ENCODE data around the gene HAO2.

Gene HAO2

DNA sequence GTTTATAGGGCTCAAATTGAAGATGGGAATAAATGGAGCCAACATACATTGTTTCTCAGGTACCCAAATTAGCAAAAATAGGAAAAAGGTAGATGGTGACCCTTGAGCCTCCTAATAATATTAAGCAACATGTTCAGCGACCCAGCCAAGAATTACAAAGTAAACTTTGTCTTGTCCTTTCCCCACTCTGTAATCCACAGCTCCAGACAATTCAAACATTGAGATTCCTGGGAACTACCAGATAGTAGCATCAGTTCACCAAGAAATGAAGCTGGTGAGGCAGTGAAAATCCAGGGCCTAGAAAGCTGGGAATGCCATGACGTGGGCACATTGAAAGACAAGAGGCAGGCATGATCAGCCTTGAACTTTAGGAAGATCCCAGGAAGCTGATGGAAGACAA, 11.7 kb downstream of the HAO2 start:
- DNase-seq (ENCODE audit: low read depth in 2 of 2), result no peak

DNA sequence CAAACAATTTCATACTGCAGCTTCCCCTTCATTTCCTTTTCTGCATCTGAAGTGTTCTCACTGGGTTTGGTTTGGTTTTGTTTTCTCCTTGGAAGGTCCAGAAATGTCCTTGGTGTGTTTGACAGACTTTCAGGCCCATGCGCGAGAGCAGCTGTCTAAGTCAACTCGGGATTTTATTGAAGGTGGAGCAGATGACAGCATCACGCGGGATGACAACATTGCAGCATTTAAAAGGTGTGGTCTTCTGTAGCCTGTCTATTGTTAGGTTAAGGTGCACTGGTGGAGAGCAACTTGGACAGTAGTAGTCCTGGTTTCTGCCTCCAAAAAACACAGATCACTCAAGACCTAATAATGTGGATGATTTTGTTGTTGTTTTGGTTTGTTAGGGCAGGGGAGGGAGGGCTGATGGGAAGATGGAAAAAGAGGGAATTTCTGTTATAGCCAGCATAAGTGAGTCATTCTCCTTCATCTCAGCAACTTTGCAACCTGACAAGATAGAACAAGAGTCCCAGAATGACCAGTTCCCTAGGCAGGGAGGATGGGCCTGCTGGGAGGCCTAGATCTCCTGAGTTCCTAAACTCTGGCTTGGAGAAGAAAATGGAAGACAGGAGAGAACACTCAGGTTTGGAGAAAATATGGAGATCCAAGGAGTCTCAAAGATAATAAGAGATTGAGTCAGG, 12.5 kb downstream of the HAO2 start:
- no peak for DNase-seq (ENCODE audit: low read depth in 2 of 2)

DNA sequence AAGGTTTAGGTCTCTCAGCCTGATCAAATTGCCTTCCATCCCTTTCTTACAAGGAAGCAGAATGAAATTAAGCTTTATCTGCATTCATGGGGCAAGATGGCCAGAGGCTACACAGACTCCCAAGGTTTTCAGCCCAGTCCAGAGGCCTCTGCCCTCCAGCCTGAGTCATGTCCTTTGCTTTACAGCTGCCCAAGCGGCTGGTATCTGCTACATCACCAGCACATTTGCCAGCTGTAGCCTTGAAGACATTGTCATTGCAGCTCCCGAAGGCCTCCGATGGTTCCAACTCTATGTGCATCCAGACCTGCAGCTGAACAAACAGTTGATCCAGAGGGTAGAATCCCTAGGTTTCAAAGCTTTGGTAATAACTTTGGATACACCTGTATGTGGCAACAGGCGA, 16.0 kb downstream of the HAO2 start:
- no peak for DNase-seq (ENCODE audit: low read depth in 2 of 2)

DNA sequence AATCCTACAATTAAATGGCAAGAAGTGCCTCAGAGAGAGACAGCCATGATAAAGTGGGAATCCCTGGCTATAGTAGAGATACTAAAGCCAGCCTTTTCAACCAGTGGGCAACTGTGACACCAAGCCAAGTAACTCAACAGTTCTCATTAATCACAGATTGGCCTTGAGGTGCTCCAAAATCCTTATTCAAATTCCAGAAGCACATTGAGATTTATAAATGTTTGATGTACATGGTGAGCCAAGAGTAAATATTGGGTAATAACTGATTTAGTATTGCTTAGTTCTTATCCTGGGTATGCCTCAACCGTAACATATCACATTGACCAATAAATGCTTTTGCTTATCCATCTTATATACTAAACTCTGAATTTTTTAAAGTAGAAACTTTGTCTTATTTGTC, 17.1 kb downstream of the HAO2 start:
- DNase-seq (ENCODE audit: low read depth in 2 of 2), result no peak

DNA sequence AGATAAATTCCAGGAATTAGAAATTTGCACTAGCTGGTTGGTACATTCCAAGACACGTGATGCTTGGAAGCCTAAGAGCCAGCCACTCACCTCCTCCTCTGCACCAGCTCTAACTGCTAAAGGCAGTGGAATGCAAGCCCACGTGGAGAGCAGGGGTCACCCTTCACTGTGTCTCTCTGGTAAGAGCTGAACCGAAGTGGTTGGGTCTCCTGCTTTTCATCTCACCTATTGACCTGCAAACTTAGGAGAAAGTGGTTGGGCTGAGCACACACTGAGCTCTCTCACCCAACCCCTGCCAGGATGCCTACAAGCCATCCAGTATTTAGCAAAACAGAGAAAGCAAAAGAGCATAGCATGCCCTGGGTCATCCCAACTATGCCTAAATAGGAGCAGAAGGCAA, 19.3 kb downstream of the HAO2 start:
- no peak for DNase-seq (ENCODE audit: low read depth in 2 of 2)

DNA sequence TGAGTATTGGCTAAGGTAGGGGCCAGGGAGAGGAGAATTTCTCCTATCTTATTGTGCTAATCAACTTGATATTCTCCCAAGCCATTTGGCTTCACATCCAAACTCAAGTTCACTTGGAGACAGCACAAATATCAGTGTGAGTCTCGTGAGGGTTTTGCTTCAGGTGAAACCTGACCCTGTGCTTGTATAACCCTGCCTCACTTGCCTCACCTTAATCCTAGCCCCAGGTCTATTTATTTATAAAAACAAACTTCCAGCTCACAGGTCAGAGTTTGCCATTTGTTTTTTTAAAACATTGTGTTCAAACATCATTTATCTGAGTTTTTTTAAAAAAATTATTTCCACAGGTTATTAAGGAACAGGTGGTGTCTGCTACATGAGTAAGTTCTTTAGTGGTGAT, 19.9 kb downstream of the HAO2 start:
- no peak for DNase-seq (ENCODE audit: low read depth in 2 of 2)

DNA sequence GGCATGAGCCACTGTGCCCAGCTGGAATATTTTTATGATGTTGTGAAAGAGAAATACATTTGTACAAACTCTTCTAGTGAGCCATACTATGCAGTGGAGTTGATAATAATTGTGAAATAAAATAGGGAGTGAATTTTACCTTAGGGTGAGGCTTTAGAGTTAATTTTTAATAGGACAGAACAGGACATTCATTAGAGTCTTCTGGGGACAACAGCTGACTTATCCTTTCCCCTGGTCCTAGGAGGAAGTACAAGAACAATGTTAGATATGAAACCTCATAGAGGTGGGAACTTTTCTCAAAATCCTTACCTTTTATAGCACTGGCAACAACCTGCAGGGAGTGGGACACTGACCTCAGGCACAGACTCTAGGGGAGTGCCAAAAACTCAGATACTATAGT, 21.9 kb downstream of the HAO2 start:
- no peak for DNase-seq (ENCODE audit: low read depth in 2 of 2)

DNA sequence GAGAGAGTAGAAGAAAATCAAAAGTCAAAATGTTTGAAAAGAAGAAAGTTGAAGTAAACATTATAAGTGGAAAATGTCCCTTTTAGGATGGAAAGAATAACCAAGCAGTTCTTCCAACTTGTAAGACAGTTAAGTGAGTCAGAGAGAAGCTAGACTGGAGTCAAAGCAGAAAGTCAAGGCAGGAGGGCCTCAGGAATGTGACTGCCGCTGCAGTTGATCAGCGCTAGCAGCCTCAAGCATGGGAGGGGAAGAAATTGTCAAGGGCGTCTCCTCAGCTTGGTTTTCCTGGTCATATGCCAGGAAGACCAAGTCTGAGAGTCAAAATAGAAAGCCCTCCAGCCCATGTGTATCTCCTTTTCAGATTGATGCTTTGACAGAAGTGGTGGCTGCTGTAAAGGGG, 23.2 kb downstream of the HAO2 start:
- no peak for DNase-seq (ENCODE audit: low read depth in 2 of 2)

DNA sequence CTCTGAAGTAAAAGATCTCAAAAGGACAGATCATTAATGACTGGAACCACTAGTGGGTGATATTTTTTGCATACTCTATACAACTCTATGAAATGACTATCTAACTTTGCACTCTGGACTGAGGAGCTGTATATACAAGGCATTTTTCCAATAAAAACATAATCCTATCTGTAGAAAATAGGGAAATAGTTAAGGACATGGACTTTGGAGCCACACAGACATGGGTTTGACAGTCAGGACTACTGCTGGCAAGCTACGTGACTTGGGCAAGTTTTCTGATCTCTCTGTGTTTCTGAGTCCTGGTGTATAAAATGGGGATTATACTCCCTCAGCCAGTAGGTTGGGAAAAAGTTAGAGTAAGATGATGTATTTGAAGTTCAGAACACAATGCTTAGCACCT, 25.5 kb downstream of the HAO2 start:
- DNase-seq (ENCODE audit: low read depth in 2 of 2), result no peak

DNA sequence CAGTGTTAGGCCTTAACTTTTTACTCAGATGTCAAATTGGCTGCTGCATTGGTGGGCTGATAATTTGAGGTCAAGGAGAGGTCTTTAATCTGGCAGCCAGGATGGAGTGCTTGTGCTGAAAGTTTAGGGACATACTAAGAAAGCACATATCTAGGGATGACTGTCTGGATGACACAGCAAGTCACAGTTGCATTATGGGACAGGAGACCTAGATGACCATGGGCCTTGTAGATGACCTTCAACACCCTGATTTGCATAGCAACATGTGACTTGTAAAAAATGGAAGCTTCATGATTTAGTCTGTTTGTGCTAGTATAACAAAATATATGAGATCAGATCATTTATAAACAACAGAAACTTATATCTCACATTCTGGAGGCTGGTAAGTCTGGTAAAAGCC, 28.4 kb downstream of the HAO2 start:
- DNase-seq (ENCODE audit: low read depth in 2 of 2), result no peak

DNA sequence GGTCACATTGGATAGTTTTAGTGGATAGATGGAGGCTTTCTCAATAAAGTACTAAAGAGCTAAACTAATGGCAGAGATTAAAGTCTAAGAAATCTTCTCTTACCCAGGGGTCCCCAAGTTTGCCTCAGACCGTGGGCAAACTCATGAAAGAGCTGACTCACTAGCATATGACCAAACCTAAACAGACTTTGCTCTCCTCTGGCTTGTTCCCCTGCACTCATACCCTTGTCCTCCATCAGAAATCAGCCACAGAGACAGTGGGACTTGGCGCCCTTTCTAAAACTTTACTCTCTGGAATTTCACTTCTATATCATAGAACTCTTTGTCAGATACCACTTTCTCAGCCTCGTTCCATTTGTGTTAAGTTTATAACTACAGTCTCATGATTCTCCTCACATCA, 29.4 kb downstream of the HAO2 start:
- DNase-seq (ENCODE audit: low read depth in 2 of 2), result no peak

DNA sequence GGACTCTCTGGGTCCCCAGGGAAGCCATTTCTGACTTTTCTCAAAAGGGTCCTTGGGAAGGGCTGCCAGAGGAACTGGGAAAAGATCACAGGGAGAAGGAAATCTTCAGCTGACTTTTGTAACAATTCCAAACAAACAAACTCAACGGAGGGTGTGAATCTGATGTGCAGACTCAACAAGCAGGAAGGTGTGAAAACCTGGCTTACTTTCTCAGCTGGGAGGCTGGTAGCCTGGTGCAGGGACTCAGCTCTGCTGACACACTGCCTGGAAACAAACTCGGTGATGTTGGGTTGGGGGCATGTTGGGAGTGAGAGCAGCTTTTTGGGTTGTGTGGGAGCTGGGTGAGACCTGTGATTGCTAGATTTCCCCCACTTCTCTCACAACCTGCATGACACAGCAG, 36.2 kb downstream of the HAO2 start:
- no peak for DNase-seq (ENCODE audit: low read depth in 2 of 2)

DNA sequence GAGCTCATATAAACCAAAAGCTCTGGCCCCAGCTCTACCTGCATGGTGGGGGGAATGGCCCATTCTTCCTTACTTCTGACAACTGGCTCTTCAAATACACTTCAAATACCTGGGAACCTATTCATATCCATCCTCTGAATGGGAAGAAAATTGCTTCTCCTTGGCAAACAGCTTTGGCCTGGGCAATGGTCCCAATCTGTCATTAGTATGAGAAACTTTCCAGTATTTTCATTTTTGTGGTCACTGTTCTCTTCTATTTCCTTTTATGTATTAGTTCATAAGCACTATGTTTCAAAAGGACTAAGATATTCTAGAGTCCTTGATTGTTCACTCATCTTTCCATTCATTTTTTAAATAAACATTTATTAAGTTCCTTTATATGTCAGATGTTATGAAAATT, 41.1 kb downstream of the HAO2 start:
- DNase-seq (ENCODE audit: low read depth in 2 of 2), result no peak

DNA sequence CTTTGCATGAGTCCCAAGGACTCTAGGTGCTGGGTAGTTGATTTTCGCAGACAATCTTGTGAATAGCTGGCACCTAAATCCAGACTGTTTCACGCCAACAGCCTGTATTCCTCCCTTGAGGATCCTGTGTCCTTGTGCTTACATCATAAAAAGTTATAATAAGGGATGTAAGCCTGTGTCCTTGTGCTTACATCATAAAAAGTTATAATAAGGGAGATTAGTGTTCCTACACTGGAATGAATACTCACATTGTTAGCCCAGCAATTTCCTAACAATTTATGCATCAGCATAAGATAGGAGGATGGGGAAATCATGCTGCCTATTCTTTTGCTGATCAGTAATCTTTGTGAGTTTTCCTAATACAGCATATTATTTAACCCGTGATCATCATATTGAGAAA, 42.4 kb downstream of the HAO2 start:
- no peak for DNase-seq (ENCODE audit: low read depth in 2 of 2)

DNA sequence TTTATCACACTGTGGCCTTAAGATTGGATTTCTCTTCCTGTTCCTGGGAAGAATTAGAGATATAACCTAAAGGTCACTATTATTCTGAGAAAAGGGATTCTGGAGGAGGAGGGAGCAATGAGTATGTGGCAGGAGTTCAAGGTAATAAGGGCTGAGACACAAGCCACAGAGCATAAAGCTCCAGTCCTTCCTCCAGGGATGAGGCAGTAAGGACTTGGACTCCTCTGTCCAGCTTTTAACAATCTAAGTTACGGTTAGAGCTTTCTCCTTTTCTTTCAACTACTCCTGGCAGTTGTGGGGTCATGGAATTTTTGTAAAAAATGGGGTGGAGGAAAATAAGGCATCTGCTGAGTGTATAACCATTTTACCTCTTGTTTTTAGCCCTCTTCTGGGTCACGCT, 46.4 kb downstream of the HAO2 start, which contains the start of gene HSD3B2:
Gene HSD3B2, plus strand, starts transcription at position 201 of the 400 bp plus-strand sequence. CDS start 270 bp downstream, outside the sequence.
- DNase-seq (ENCODE audit: low read depth in 2 of 2), result no peak

DNA sequence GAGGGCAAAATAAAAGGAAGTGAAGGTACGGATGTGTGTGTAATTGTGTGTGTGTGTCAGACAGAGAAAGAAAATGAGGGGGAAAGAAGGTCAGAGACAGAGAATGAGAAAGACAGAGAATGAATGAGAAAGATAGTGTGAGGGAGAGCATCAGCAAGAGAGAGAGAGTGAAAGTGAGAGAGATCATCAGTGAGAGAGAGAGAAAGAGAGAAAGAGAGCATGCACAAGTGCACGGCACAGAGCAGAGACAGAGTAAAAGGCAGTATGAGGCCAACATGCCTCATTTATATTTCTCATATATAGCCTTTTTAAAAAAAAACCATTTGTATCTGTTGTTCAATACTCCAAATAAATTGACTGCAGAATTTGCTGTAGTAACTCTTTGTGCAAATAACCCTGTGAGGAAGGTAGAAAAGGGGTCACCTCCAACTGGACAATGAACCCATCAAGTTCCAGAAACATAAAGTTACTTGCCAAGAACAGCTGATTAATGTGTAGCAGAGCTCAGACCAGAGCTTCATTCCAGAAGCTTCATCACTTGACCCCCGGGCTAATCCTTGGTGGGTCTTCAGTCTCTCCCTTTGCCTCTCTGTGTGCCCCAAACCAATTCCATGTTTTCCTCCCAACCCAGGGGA, 47.5 kb downstream of the HAO2 start:
- DNase-seq (ENCODE audit: low read depth in 2 of 2), result no peak

DNA sequence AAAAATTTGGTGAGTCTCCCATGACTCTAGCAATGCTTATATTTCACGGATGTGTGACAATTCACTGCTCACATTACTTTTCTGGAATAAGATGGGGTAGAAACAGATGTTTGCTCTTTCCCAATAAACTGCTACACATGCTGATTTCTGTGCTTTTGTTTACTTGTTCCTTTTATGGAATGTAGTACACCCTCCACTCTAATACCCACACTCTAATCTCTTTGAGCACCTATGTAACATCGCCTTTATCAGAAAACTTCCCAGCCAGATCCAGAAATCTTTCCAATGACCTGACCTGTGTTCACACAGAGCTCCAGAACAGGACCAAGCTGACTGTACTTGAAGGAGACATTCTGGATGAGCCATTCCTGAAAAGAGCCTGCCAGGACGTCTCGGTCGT, 50.5 kb downstream of the HAO2 start:
- no peak for DNase-seq (ENCODE audit: low read depth in 2 of 2)

DNA sequence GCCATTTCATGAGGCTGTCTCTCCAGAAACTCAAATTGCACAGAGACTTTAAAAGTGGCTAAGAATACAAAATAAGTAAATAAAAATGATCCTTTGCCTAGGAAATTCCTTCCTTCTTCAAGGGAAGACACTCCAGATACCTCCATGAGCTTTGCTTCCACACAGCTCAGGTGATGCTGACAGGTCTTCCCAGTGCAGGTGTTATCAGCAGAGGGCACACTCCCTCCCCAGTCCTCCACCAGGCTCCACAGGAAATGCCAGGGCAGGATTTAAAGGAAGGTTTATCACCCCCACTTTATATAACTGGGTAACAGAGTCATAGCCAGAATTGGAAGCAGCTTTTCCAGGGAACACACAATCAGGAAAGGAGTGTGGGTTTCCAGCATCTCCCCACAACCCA, 52.1 kb downstream of the HAO2 start:
- no peak for DNase-seq (ENCODE audit: low read depth in 2 of 2)

DNA sequence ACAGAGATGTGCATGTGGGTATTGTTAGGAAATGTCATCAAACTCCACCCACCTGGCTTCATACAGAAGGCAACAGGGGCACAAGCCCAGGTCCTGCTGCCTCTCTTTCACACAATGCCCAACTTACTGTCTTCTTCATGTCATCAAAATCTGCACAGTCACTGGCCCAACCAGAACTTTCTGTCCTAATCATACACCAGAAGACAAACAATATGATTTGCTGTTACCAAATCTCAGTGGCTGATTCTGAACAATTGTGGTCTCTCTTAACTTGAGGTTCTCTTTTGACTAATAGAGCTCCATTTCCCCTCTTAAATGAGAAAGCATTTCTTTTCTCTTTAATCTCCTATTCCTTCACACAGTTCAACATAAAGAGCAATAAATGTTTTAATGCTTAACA, 54.0 kb downstream of the HAO2 start:
- no peak for DNase-seq (ENCODE audit: low read depth in 2 of 2)

DNA sequence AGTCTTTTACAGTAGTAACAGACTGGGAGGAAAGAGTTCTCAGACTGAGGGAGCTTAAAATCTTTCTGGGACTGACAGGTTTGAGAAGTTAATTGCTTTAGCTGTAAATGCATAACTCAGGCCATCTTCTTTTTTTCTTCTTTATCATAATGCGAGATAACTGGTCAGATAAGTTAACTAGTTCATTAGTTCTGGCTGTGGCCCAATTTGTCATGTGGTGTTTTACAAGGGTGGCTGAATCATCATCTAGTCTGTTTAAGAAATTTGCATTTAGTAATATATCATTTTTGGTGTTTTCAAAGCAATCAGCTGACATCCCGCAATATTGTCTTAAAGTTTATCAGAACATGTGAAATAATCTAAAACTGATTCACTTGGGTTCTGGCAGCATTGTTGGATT, 60.4 kb downstream of the HAO2 start:
- DNase-seq (ENCODE audit: low read depth in 2 of 2), result no peak

DNA sequence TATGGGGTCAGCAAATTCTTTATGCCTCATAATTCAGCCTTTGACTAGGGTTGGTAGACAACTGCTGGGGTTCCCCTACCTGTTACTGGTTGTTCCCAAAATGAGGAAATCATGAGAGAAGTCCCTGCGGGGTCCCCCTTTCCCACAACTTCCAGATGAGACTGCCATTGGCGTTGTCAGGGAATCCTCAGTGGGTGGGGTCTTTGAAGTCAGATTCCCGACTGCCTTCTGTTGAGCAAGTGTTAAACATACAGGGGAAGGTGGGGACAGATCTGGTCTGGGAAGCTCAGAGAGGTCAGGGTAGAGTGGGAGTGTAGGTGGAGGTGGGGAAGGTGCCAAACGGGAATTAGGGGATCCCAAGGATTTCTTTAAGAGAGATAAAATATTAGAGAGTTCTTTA, 61.1 kb downstream of the HAO2 start:
- no peak for DNase-seq (ENCODE audit: low read depth in 2 of 2)

DNA sequence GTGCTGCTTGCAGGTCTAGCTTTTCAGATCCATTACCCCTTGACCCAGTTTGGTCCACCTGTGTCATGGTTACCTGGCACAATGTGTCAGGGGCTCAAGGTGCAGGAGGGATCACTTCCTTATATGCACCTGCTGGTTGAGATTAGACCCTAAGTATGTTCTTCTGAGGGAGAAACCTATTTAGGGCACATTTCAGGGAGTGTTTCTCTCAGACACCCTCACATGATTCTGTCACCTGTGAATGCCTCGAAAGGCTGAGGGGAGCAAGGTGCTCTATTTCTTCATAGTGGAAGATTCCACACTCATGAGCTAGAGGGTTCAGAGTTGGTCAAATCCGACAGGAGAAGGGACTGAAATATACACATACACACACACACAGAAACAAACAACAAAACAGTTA, 61.9 kb downstream of the HAO2 start:
- no peak for DNase-seq (ENCODE audit: low read depth in 2 of 2)

DNA sequence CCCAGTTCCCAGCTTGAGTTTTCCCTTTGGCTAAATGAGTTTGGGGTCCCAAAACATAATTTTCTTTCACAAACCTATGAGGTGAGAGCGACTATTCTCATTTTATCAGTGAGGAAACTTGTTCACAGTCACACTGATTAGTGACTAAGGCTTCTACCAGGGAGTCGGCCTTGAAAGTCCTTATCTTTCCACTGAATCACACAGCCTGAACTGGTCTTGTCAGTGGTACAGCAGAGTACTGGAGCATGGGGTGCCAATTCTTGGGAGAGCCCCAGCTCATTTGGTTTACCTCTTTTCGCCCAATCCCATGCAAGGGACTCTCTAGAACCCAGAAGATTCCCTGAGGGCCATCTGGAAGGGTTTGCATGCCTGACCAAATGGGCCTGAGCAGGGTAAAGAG, 63.3 kb downstream of the HAO2 start:
- DNase-seq (ENCODE audit: low read depth in 2 of 2), result no peak

DNA sequence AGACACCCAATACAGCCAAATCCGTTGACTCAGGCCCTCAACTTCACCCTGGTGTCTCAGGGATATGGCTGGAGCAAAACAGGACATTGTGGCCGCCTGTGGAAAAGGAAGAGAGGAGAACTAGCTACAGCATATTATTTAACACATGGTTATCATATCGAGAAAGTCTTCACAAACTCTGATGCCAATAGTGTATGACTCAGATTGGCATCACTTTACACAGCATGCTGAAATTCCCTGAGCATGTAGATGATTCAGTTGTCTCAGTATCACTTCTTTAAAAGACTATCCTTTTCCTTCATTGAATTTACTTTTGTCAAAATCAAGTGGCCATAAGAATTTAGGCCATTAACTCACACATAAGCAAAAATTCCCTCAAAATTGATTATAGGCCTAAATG, 66.5 kb downstream of the HAO2 start:
- DNase-seq (ENCODE audit: low read depth in 2 of 2), result no peak
